Activated T-cell treated with anti-CD3 and anti-CD28 coated beads, Interleukin-2, amount 50 U/mL, for 24 hours (primary cell): Measurements from ENCODE around the gene KTN1.
A peak's percentile ranks its signal among the peaks of the same experiment; 100 is the strongest.

Experiments used
- DNase-seq: peaks from one replicate; pipeline ENCODE4 v3.0.0-alpha.2; 2020
- H3K27ac Mint-ChIP-seq: 2 replicates; pipeline ENCODE4 v1.8.0; 2020; ENCODE audit warnings: mild to moderate bottlenecking, mixed read lengths
- H3K27me3 Mint-ChIP-seq: 2 replicates; pipeline ENCODE4 v1.8.0; 2020; ENCODE audit warnings: mixed read lengths
- H3K36me3 Mint-ChIP-seq: 2 replicates; pipeline ENCODE4 v1.8.0; 2020; ENCODE audit warnings: low read depth, mixed read lengths
- H3K4me1 Mint-ChIP-seq: 2 replicates; pipeline ENCODE4 v1.8.0; 2020; ENCODE audit warnings: low read depth, mixed read lengths
- H3K4me3 Mint-ChIP-seq: 2 replicates; pipeline ENCODE4 v1.8.0; 2020; ENCODE audit warnings: mild to moderate bottlenecking, moderate library complexity, mixed read lengths
- H3K9me3 Mint-ChIP-seq: 2 replicates; pipeline ENCODE4 v1.8.0; 2020; ENCODE audit warnings: mixed read lengths

The KTN1 gene

GRCh38 chr14:55650992-55651391 lies 71.0 kb downstream of the KTN1 start:
- Mint-ChIP-seq H3K4me3 (no peak overlapping the region), H3K4me1 (peaks cover 16% of the 10 kb centered on the region), H3K36me3 (peaks cover 84% of the 10 kb centered on the region)

GRCh38 chr14:55654243-55654642 lies 74.2 kb downstream of the KTN1 start:
- H3K27ac Mint-ChIP-seq: no peak overlapping the region
- peaks cover 94% of the 10 kb centered on the region for H3K36me3 Mint-ChIP-seq
- no peak overlapping the region for H3K4me3 Mint-ChIP-seq
- DNase-seq: no peak
- H3K27me3 Mint-ChIP-seq: no peaks in the 10 kb centered on the region
- H3K9me3 Mint-ChIP-seq: no peaks in the 10 kb centered on the region
- peaks cover 16% of the 10 kb centered on the region for H3K4me1 Mint-ChIP-seq

More at GRCh38 chr14:55650992-55651391, 71.0 kb downstream of the KTN1 start:
- no peak for DNase-seq
- H3K27ac Mint-ChIP-seq: peak overlapping the region; percentile 35
- H3K9me3 Mint-ChIP-seq: no peaks in the 10 kb centered on the region
- no peaks in the 10 kb centered on the region for H3K27me3 Mint-ChIP-seq

GRCh38 chr14:55661029-55661428 lies 81.0 kb downstream of the KTN1 start:
- peaks cover 22% of the 10 kb centered on the region for H3K4me1 Mint-ChIP-seq
- DNase-seq: no peak
- H3K9me3 Mint-ChIP-seq: no peaks in the 10 kb centered on the region
- no peak overlapping the region for H3K4me3 Mint-ChIP-seq
- H3K27ac Mint-ChIP-seq: no peak overlapping the region
- H3K27me3 Mint-ChIP-seq: no peaks in the 10 kb centered on the region
- peaks cover 94% of the 10 kb centered on the region for H3K36me3 Mint-ChIP-seq

DNA sequence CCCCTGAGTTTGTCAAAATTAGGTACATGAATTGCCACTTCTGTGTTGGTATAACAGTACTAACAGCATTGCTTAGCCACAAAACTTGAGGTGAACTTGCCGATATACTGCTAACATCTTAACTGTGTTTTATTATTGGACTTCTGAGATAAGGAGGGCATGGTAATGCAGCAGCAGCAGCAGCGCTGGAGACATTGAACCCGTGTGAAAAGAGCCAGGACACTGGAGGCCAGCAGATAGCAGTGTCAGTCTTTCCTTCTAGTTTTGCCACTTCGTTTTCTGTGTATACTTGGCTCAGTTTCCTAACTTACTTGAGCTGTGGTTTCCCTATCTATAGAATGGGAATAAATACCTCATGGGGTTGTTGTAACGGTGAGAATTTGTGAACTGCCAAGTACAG lies 82.7 kb downstream of the KTN1 start:
- no peaks in the 10 kb centered on the region for H3K27me3 Mint-ChIP-seq
- H3K27ac Mint-ChIP-seq: no peak overlapping the region
- H3K4me3 Mint-ChIP-seq: no peak overlapping the region
- H3K4me1 Mint-ChIP-seq: peaks cover 25% of the 10 kb centered on the region
- H3K9me3 Mint-ChIP-seq: no peaks in the 10 kb centered on the region
- peaks cover 95% of the 10 kb centered on the region for H3K36me3 Mint-ChIP-seq
- DNase-seq: no peak

DNA sequence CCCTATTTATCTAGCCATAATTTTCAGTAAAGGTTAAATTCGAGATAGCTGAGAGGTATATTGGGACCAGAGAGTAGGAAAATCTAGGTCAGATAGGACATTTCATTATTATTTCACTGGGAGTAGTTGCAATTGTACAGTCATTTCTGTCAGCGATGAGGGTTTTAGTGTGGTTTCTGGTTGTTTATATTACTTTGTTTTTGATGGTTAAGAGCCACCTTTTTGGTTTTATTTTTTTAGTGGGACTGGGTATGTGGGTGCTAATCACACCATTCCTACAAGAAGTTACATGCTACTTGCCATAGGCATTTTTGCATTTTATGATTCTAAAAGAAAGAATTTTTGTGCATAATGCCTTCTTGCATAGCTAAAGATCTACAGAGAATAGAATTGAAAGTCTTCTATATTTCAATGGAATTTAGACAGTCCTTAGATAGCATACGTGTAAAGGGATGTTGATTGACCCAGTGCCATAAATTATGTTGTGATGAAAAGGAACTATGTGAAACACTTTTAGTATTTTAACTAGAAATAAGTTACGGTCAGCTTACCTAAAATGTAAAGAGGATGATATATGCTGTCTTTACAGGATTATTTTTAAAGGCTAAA lies 85.2 kb downstream of the KTN1 start:
- no peak for DNase-seq
- peaks cover 25% of the 10 kb centered on the region for H3K4me1 Mint-ChIP-seq
- peaks cover 87% of the 10 kb centered on the region for H3K36me3 Mint-ChIP-seq
- no peaks in the 10 kb centered on the region for H3K27me3 Mint-ChIP-seq
- H3K9me3 Mint-ChIP-seq: no peaks in the 10 kb centered on the region
- H3K4me3 Mint-ChIP-seq: no peak overlapping the region
- no peak overlapping the region for H3K27ac Mint-ChIP-seq

- Mint-ChIP-seq H3K27me3 (no peaks in the 10 kb centered on the region), H3K4me3 (no peak overlapping the region), H3K36me3 (peaks cover 89% of the 10 kb centered on the region), H3K9me3 (no peaks in the 10 kb centered on the region), H3K27ac (no peak overlapping the region), H3K4me1 (peaks cover 23% of the 10 kb centered on the region)
- DNase-seq: no peak
Observed at GRCh38 chr14:55667801-55668200, 87.8 kb downstream of the KTN1 start.

DNA sequence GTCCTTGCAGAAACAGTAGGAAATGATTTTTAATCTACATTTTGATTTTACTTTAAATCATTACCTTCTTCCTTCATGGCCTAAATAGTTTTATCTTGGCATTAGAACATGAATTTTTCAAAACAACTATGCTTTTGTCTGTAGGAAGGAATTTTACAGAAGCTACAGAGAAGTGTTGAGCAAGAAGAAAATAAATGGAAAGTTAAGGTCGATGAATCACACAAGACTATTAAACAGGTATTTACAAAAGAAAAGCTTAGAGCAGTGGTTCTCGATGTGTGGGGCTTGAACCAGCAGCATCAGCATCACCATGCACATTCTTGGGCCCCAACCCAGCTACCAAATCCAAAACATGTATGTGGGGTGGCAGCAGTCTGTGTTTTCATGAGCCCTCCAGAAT lies 91.6 kb downstream of the KTN1 start:
- no peak for DNase-seq
- Mint-ChIP-seq H3K9me3 (no peaks in the 10 kb centered on the region), H3K27ac (no peak overlapping the region), H3K36me3 (peaks cover 83% of the 10 kb centered on the region), H3K27me3 (no peaks in the 10 kb centered on the region), H3K4me1 (no peaks in the 10 kb centered on the region), H3K4me3 (no peak overlapping the region)

GRCh38 chr14:55673048-55673447 lies 93.0 kb downstream of the KTN1 start:
- Mint-ChIP-seq H3K4me3 (no peak overlapping the region), H3K36me3 (peaks cover 78% of the 10 kb centered on the region), H3K9me3 (no peaks in the 10 kb centered on the region), H3K4me1 (no peaks in the 10 kb centered on the region), H3K27ac (no peak overlapping the region), H3K27me3 (no peaks in the 10 kb centered on the region)
- no peak for DNase-seq

- peaks cover 88% of the 10 kb centered on the region for H3K36me3 Mint-ChIP-seq
- H3K27ac Mint-ChIP-seq: no peak overlapping the region
Observed at GRCh38 chr14:55681096-55681495, 101.1 kb downstream of the KTN1 start.

DNA sequence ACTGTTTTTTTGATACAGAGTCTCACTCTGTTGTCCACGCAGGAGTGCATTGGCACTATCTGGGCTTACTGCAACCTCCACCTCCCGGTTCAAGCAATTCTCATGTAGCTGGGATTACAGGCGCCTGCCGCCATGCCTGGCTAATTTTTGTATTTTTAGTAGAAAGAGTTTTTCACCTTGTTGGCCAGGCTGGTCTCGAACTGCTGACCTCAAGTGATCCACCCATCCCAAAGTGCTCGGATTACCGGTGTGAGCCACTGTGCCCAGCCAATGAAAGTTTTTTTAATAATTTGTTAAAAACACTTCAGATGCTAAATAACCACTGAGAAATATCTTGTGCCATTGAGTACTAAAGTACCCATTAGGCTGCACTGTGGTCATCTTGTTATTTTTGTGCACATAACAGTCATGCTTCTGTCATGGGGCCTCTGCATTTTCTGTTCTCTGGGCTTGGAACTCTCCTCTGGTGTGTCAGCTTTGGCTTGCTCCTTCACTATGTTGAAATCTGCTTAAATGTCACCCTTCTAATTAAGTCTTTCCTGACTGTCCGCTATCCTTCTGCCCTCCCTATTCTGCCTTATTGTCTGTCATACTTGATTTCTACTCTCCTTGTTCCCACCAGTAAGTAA lies 105.1 kb downstream of the KTN1 start:
- DNase-seq: no peak
- H3K27ac Mint-ChIP-seq: peak overlapping the region; percentile 2
- no peaks in the 10 kb centered on the region for H3K4me1 Mint-ChIP-seq
- peaks cover 73% of the 10 kb centered on the region for H3K36me3 Mint-ChIP-seq
- no peaks in the 10 kb centered on the region for H3K27me3 Mint-ChIP-seq
- no peaks in the 10 kb centered on the region for H3K9me3 Mint-ChIP-seq
- no peak overlapping the region for H3K4me3 Mint-ChIP-seq

More at GRCh38 chr14:55681096-55681495, 101.1 kb downstream of the KTN1 start:
- Mint-ChIP-seq H3K27me3 (no peaks in the 10 kb centered on the region), H3K4me3 (no peak overlapping the region), H3K4me1 (no peaks in the 10 kb centered on the region), H3K9me3 (no peaks in the 10 kb centered on the region)
- DNase-seq: no peak

GRCh38 chr14:55686713-55687112 lies 106.7 kb downstream of the KTN1 start:
- no peaks in the 10 kb centered on the region for H3K4me1 Mint-ChIP-seq
- H3K27ac Mint-ChIP-seq: no peak overlapping the region
- no peaks in the 10 kb centered on the region for H3K9me3 Mint-ChIP-seq
- no peaks in the 10 kb centered on the region for H3K27me3 Mint-ChIP-seq
- H3K36me3 Mint-ChIP-seq: peaks cover 57% of the 10 kb centered on the region
- no peak overlapping the region for H3K4me3 Mint-ChIP-seq
- no peak for DNase-seq

- H3K36me3 Mint-ChIP-seq: peaks cover 38% of the 10 kb centered on the region
- H3K27me3 Mint-ChIP-seq: no peaks in the 10 kb centered on the region
- no peak for DNase-seq
- H3K27ac Mint-ChIP-seq: no peak overlapping the region
- no peaks in the 10 kb centered on the region for H3K9me3 Mint-ChIP-seq
- H3K4me1 Mint-ChIP-seq: no peaks in the 10 kb centered on the region
- H3K4me3 Mint-ChIP-seq: no peak overlapping the region
Observed at GRCh38 chr14:55688566-55688965, 108.6 kb downstream of the KTN1 start.

GRCh38 chr14:55689981-55690871 lies 110.2 kb downstream of the KTN1 start:
- Mint-ChIP-seq H3K4me1 (no peaks in the 10 kb centered on the region), H3K4me3 (no peak overlapping the region), H3K36me3 (peaks cover 22% of the 10 kb centered on the region), H3K27ac (no peak overlapping the region), H3K9me3 (no peaks in the 10 kb centered on the region), H3K27me3 (no peaks in the 10 kb centered on the region)
- DNase-seq: no peak

- no peaks in the 10 kb centered on the region for H3K4me1 Mint-ChIP-seq
- no peak overlapping the region for H3K27ac Mint-ChIP-seq
- peaks cover 9% of the 10 kb centered on the region for H3K36me3 Mint-ChIP-seq
- no peaks in the 10 kb centered on the region for H3K27me3 Mint-ChIP-seq
- H3K9me3 Mint-ChIP-seq: no peaks in the 10 kb centered on the region
- no peak overlapping the region for H3K4me3 Mint-ChIP-seq
- DNase-seq: no peak
Observed at GRCh38 chr14:55691659-55692058, 111.7 kb downstream of the KTN1 start.

GRCh38 chr14:55693904-55694303 lies 113.9 kb downstream of the KTN1 start:
- H3K4me1 Mint-ChIP-seq: no peaks in the 10 kb centered on the region
- H3K27me3 Mint-ChIP-seq: no peaks in the 10 kb centered on the region
- H3K36me3 Mint-ChIP-seq: no peaks in the 10 kb centered on the region
- no peak for DNase-seq
- H3K9me3 Mint-ChIP-seq: no peaks in the 10 kb centered on the region
- H3K27ac Mint-ChIP-seq: no peak overlapping the region
- H3K4me3 Mint-ChIP-seq: no peak overlapping the region
